HG03139 (cell line): ENCODE measurements around the gene KPNA3.
A peak's percentile ranks its signal among the peaks of the same experiment; 100 is the strongest.
"Not testable (repeated sequence)": the region's sequence is repeated elsewhere in the genome, so short reads cannot be mapped to it uniquely, and the experiment has no call there.

Experiments
- ATAC-seq: cut with Tn5 transposase; IDR thresholded peaks from one replicate; pipeline ENCODE4 v1.9.1; 2021; ENCODE audit not compliant: unreplicated experiment

The KPNA3 gene

GRCh38 chr13:49754146-49754545, 38.3 kb downstream of the KPNA3 start:
- no peak for ATAC-seq

GRCh38 chr13:49749848-49750247, 42.6 kb downstream of the KPNA3 start:
- no peak for ATAC-seq

GRCh38 chr13:49746111-49746510, 46.4 kb downstream of the KPNA3 start:
- ATAC-seq = no peak

GRCh38 chr13:49740870-49741269, 51.6 kb downstream of the KPNA3 start:
- ATAC-seq = no peak

- no peak for ATAC-seq
These were observed 52.8 kb downstream of the KPNA3 start for GRCh38 chr13:49739498-49740187.

- ATAC-seq = no peak
These were observed 59.1 kb downstream of the KPNA3 start for GRCh38 chr13:49733181-49733951.

GRCh38 chr13:49731766-49732165, 60.7 kb downstream of the KPNA3 start:
- no peak for ATAC-seq

- no peak for ATAC-seq
These were observed 75.9 kb downstream of the KPNA3 start for GRCh38 chr13:49716615-49717014.

GRCh38 chr13:49714757-49715156, 77.7 kb downstream of the KPNA3 start:
- ATAC-seq = no peak

GRCh38 chr13:49711218-49711863, 81.1 kb downstream of the KPNA3 start:
- no peak for ATAC-seq

GRCh38 chr13:49704264-49704663, 88.2 kb downstream of the KPNA3 start:
- not testable (repeated sequence) for ATAC-seq

- no peak for ATAC-seq
These were observed 91.0 kb downstream of the KPNA3 start for GRCh38 chr13:49701491-49701890.

GRCh38 chr13:49697468-49697867, 95.0 kb downstream of the KPNA3 start:
- no peak for ATAC-seq

GRCh38 chr13:49694446-49694845, 98.0 kb downstream of the KPNA3 start:
- ATAC-seq = no peak

GRCh38 chr13:49693877-49694276, 98.6 kb downstream of the KPNA3 start:
- no peak for ATAC-seq

GRCh38 chr13:49693191-49693733, 99.2 kb downstream of the KPNA3 start:
- no peak for ATAC-seq

GRCh38 chr13:49690995-49691784, 101.3 kb downstream of the KPNA3 start, which contains the start of gene EBPL:
Gene EBPL (minus strand): TSS chr13:49691486. CDS start chr13:49691424, 62 bp downstream.
- peak; percentile 96 for ATAC-seq

- peak; percentile 18 for ATAC-seq
These were observed 102.1 kb downstream of the KPNA3 start for GRCh38 chr13:49690133-49690994.

- no peak for ATAC-seq
These were observed 109.0 kb downstream of the KPNA3 start for GRCh38 chr13:49683489-49683888.
